A673 (cell line): ENCODE results near the gene U2SURP.

Source experiments
- EZH2 ChIP-seq: fragments of 200-600 bp; sonication (generic); IDR thresholded peaks from 2 replicates; pipeline ENCODE4 v1.6.1; 2017; ENCODE audit warnings: borderline replicate concordance, low read depth, mild to moderate bottlenecking, mixed read lengths, antibody characterized with exemption, low read length; ENCODE audit not compliant: poor library complexity, severe bottlenecking
- TF ChIP-seq, protein P1 (sequence below): fragments of 300-800, 200-600 bp; sonication (generic); conservative IDR thresholded peaks from 2 replicates; pipeline ENCODE4 v1.5.1; 2017; ENCODE audit warnings: low read depth, mild to moderate bottlenecking, antibody characterized with exemption, low read length, moderate library complexity, mixed read lengths

DNA sequence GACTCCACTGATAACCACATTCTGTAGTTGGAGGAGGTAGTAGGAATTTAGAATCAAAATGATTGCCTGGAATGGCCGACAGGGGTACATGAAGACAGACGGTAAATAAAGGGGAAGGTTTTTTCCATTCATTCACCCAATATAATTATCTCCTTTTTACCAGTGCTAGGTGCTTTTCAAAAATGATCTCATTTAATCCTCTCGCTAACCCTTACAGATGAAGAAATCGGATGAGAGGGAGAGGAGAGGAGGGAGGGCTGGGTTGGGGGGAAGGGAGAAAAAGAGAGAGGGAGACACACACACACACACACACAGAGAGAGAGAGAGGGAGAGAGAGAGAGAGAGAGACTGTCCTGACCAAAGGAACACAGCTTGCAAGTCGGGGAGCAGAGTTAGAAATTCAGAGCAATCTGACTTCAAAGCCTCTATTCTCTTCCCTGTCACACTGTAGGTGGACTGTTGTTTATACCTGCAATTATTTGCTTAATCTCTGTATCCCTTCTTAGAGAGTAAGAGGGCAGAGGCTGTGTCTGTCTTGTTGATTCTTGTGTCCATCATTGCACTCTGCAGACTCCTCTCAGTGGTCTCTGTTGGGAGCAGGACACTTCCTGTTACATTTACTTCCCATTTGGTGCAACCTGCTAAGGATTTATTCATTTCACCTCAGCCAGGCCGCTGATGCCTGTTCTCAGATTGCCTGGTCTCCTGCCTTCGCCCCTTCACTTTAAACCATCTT, 19.2 kb upstream of the U2SURP start:
- TF ChIP-seq, protein P1, sequence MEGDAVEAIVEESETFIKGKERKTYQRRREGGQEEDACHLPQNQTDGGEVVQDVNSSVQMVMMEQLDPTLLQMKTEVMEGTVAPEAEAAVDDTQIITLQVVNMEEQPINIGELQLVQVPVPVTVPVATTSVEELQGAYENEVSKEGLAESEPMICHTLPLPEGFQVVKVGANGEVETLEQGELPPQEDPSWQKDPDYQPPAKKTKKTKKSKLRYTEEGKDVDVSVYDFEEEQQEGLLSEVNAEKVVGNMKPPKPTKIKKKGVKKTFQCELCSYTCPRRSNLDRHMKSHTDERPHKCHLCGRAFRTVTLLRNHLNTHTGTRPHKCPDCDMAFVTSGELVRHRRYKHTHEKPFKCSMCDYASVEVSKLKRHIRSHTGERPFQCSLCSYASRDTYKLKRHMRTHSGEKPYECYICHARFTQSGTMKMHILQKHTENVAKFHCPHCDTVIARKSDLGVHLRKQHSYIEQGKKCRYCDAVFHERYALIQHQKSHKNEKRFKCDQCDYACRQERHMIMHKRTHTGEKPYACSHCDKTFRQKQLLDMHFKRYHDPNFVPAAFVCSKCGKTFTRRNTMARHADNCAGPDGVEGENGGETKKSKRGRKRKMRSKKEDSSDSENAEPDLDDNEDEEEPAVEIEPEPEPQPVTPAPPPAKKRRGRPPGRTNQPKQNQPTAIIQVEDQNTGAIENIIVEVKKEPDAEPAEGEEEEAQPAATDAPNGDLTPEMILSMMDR = no peak
- no peak for TF ChIP-seq EZH2
